ENCODE results near the gene TNPO3. TPM values are rescaled to one million over a fixed set of nuclear protein-coding genes. Genes with fewer than 3 reads are reported as not detected.

TNPO3 gene
- total RNA-seq, 2 experiments from 2014 or later, result 58.4 to 59.3 TPM

DNA sequence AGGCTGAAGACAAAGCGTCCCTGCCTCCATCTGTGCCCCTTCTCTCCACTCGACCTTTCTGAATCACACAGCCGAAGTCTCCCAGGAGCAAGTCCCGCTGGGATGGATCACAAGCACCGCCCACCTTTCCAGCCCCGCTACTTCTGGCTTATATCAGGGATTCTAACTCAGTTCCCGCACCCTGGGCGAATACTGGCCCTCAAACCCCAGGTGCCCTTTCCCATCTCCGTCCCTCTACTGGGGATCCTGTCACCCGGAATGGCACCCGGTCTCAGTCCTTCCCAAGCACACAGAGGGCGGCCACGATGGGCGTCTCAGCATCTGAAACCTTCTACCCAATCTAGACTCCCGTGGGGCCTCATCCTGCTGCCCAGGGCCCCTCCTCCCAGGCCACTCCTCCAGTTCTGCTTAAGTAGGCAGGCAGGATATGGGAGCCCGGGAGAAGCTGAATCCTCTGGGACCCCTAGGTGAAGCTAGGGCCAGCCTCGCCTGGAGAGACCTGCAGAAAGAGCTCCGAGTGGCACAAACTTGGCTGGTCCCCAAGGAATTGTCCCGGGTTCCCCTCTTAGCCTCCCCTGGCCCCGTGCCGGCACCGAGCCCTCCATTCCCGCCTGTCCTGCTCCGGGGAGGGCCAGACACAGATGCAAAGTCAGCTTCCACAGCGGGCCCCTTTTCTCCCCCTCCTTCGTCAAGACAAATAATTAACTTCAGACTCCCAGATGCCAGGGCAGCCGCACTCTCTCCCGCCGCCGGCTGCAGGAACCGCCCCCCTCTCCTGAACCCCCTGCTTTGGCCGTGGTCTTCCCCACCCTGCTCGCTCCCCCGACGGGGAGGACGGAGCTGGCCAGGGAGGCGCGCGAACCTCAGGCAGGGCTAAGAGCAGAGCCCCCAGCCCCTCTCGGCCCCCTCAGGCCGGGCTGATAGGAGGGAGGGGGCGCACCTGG lies 145.0 kb downstream of the TNPO3 start:
- Mint-ChIP-seq H3K36me3 (ENCODE audit: low read depth) (no peaks in the 10 kb centered on the region), H3K27ac (no peak overlapping the region), H3K27me3 (peaks cover 41% of the 10 kb centered on the region), H3K4me1 (ENCODE audit: low read depth) (peaks cover 2% of the 10 kb centered on the region), H3K4me3 (no peak overlapping the region), H3K9me3 (no peaks in the 10 kb centered on the region)
- CTCF ChIA-PET, result interaction anchor here (2.3 kb wide), 1 partner anchor 182 kb away, joined by 13 read pairs; no protein-coding TSS in a partner anchor
- ATAC-seq (no peak), DNase-seq (no peak)
- TF ChIP-seq, protein P1, sequence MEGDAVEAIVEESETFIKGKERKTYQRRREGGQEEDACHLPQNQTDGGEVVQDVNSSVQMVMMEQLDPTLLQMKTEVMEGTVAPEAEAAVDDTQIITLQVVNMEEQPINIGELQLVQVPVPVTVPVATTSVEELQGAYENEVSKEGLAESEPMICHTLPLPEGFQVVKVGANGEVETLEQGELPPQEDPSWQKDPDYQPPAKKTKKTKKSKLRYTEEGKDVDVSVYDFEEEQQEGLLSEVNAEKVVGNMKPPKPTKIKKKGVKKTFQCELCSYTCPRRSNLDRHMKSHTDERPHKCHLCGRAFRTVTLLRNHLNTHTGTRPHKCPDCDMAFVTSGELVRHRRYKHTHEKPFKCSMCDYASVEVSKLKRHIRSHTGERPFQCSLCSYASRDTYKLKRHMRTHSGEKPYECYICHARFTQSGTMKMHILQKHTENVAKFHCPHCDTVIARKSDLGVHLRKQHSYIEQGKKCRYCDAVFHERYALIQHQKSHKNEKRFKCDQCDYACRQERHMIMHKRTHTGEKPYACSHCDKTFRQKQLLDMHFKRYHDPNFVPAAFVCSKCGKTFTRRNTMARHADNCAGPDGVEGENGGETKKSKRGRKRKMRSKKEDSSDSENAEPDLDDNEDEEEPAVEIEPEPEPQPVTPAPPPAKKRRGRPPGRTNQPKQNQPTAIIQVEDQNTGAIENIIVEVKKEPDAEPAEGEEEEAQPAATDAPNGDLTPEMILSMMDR (IDR thresholded peaks at IDR 0.05), result no peak
- intact Hi-C loops (cut with micrococcal nuclease), result no loop called here
- POLR2A ChIA-PET, result no interaction called here

DNA sequence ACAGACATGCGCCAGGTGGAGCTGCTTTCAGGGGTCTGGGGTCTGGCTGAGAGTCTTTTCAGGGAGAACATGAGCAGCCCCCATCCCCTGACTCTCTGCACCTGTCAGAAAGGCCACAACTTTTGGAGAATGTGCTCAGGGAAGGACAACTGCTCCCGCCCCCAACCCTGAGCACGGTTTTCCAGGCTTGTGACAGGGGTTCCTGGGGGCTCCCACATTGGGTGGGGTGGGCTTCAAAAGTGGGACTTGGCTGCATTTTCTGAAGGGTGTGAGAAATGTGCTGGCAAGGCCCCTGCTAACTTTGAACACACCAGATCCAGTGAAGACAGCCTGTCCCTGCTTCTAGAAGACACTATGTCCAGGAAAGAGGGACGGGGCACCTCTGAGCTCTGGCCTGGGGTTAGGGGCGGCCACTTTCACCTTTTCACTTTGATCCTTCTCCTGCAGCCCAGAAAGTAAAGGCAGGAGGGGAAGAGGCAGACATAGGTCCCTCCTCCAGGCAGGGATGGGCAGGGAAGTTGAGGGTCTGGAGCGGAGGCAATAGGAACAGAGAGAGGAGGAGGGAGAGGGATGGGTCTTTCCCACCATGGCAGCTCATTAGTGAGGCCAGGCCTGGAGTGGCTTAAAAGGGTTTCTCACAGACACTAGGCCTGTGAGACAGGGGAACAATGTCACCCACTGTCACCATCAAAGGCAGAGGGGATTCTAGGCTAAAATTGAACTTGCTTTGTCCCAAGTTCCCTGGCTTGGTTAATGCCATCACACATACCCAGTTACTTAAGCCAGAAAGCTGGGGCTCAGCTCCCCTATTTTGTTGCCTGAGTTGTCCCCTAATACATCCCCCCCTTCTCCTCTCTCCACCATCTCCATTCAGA lies 145.9 kb downstream of the TNPO3 start:
- TF ChIP-seq, protein P1 (IDR thresholded peaks at IDR 0.05), result no peak
- Mint-ChIP-seq H3K27me3 (peaks cover 35% of the 10 kb centered on the region), H3K36me3 (ENCODE audit: low read depth) (no peaks in the 10 kb centered on the region), H3K4me1 (ENCODE audit: low read depth) (no peaks in the 10 kb centered on the region), H3K4me3 (no peak overlapping the region), H3K27ac (no peak overlapping the region), H3K9me3 (no peaks in the 10 kb centered on the region)
- ATAC-seq, result no peak
- ChIA-PET CTCF (interaction anchor here (3.1 kb wide), 1 partner anchor 183 kb away, joined by 14 read pairs; no protein-coding TSS in a partner anchor), POLR2A (no interaction called here)
- no peak for DNase-seq
- intact Hi-C loops (cut with micrococcal nuclease), result no loop called here

DNA sequence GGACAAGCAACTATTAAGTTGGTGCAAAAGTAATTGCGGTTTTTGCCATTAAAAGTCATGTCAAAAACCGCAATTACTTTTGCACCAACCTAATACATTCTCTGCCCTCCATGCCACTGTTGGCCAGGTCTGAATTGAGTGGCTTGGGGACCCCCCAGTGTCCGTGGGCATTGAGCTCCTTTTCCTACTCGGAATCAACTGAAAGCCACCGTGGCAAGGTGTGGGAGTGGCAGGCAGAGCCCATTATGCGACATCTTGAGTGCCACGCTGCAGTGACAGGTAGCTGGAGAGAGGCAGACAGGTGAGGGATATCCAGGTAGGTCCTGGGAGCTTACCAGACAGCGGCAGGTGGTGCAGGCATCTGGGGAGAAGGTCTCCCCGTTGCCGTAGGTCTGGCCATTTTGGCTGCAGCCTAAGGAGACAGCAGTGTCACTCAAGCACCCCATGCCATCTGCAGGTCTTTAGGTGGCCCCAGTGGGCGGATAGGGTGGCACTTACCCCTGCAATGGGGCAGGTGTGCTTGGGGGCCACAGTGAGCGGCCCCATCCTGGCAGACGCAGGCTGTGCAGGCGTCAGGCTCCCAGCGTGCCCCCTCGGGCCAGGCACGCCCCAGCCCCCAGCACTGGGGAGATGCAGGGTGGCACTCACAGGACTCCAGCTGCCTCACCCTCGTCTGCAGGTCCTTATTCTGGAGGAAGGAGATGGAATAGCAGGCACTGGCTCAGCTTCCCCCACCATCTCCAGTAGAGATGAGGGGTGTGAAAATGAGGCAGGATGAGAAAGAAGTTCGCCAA lies 147.9 kb downstream of the TNPO3 start:
- no peaks in the 10 kb centered on the region for H3K9me3 Mint-ChIP-seq
- intact Hi-C loops (cut with micrococcal nuclease), result no loop called here
- peaks cover 34% of the 10 kb centered on the region for H3K27me3 Mint-ChIP-seq

DNA sequence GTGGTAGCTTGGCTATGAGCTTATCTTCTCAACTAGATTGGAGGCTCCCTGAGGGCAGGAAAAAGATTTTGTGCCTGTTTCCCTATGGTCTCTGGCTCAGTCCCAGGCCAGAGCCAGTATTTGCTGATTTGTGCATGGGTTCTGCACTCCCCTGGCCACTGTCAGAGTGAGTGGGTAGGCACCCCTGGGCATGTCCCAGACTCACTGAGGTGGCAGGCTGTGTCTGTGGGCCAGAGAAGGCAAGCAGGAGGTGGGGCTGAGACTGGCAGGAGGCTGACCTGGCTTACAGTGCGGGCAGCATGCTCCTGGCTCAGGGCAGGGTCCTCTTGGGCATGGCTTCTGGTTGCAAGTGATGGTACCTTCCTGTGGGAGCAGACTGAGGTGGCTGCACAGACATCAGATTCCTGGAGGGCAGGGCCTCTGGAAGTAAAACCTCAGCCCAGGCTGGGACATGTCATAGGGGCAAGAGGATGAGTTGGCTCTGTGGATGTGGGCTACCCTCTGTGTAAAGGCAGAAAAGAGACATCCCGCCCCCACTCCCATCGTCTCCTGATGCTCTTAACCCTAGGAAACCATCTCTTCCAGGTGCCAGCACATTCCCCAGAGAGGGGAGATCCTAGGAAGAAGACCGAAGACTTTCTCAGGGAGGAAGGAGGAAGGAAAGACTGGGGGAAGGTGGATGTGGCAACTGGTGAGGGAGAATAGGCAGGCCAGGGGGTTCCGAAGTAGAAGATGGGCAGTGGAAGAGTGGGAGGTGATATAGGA lies 148.7 kb downstream of the TNPO3 start:
- TF ChIP-seq, protein P1 (IDR thresholded peaks at IDR 0.05), result no peak
- ATAC-seq (no peak), DNase-seq (no peak)
- H3K4me1 Mint-ChIP-seq (ENCODE audit: low read depth), result no peaks in the 10 kb centered on the region
- ChIA-PET POLR2A (no interaction called here), CTCF (interaction anchor here (1.4 to 3.1 kb wide), 2 partner anchors 22 to 185 kb away, joined by 3 to 14 read pairs; no protein-coding TSS in a partner anchor)
- H3K9me3 Mint-ChIP-seq, result no peaks in the 10 kb centered on the region
- H3K4me3 Mint-ChIP-seq, result no peak overlapping the region
- peaks cover 34% of the 10 kb centered on the region for H3K27me3 Mint-ChIP-seq
- no peak overlapping the region for H3K27ac Mint-ChIP-seq
- intact Hi-C loops (cut with micrococcal nuclease), result no loop called here
- no peaks in the 10 kb centered on the region for H3K36me3 Mint-ChIP-seq (ENCODE audit: low read depth)

More for the DNA sequence above, 147.9 kb downstream of the TNPO3 start:
- no peak for ATAC-seq
- ChIA-PET CTCF (interaction anchor here (3.1 kb wide), 1 partner anchor 185 kb away, joined by 14 read pairs; no protein-coding TSS in a partner anchor), POLR2A (no interaction called here)
- Mint-ChIP-seq H3K4me1 (ENCODE audit: low read depth) (no peaks in the 10 kb centered on the region), H3K4me3 (no peak overlapping the region), H3K36me3 (ENCODE audit: low read depth) (no peaks in the 10 kb centered on the region), H3K27ac (no peak overlapping the region)
- TF ChIP-seq, protein P1 (IDR thresholded peaks at IDR 0.05), result no peak
- no peak for DNase-seq

All from activated CD8-positive, alpha-beta T cell treated with anti-CD3 and anti-CD28 coated beads for 36 hours (primary cell).